GM23338 (cell line): ENCODE data around the gene GDF11.

Source experiments
- CREB1 ChIP-seq: fragments of 250-450 bp; sonication (Bioruptor Pico); IDR thresholded peaks from 2 replicates; pipeline ENCODE4 v1.5.0; 2020; ENCODE audit warnings: low read depth, mild to moderate bottlenecking, moderate library complexity
- EZH2 ChIP-seq: fragments of 200-600 bp; sonication (generic); IDR thresholded peaks from one replicate; pipeline ENCODE4 v1.8.0; 2017; ENCODE audit warnings: antibody characterized with exemption, mild to moderate bottlenecking, low read depth; ENCODE audit not compliant: unreplicated experiment
- JUNB ChIP-seq: IDR thresholded peaks from one replicate; pipeline ENCODE4 v1.6.1; 2016; ENCODE audit warnings: antibody characterized with exemption; ENCODE audit not compliant: unreplicated experiment
- NANOG ChIP-seq: IDR thresholded peaks from 2 replicates; pipeline ENCODE4 v1.6.1; 2016; ENCODE audit warnings: antibody characterized with exemption, borderline replicate concordance
- POLR2AphosphoS5 ChIP-seq: IDR thresholded peaks from 2 replicates; pipeline ENCODE4 v1.6.1; 2016; ENCODE audit warnings: antibody characterized with exemption, low read depth
- STAT1 ChIP-seq: IDR thresholded peaks from one replicate; pipeline ENCODE4 v1.6.1; 2016; ENCODE audit warnings: antibody characterized with exemption; ENCODE audit not compliant: unreplicated experiment
- TF ChIP-seq, protein P1 (sequence below), 2 experiments: fragments of 200-600 bp in 1 of 2; sonication (generic) in 1 of 2; conservative IDR thresholded peaks; 2 replicates each; pipeline versions ENCODE4 v1.5.1 to v1.6.1; 2016 to 2017; ENCODE audit warnings: antibody characterized with exemption in 2 of 2, low read depth in 2 of 2, mild to moderate bottlenecking in 2 of 2, moderate library complexity in 1 of 2
- TF ChIP-seq, protein P2 (sequence below): IDR thresholded peaks from 2 replicates; pipeline ENCODE4 v1.6.1; 2016; ENCODE audit warnings: antibody characterized with exemption
- TF ChIP-seq, protein P3 (sequence below): IDR thresholded peaks from one replicate; pipeline ENCODE4 v1.6.1; 2018; ENCODE audit warnings: antibody characterized with exemption; ENCODE audit not compliant: unreplicated experiment

DNA sequence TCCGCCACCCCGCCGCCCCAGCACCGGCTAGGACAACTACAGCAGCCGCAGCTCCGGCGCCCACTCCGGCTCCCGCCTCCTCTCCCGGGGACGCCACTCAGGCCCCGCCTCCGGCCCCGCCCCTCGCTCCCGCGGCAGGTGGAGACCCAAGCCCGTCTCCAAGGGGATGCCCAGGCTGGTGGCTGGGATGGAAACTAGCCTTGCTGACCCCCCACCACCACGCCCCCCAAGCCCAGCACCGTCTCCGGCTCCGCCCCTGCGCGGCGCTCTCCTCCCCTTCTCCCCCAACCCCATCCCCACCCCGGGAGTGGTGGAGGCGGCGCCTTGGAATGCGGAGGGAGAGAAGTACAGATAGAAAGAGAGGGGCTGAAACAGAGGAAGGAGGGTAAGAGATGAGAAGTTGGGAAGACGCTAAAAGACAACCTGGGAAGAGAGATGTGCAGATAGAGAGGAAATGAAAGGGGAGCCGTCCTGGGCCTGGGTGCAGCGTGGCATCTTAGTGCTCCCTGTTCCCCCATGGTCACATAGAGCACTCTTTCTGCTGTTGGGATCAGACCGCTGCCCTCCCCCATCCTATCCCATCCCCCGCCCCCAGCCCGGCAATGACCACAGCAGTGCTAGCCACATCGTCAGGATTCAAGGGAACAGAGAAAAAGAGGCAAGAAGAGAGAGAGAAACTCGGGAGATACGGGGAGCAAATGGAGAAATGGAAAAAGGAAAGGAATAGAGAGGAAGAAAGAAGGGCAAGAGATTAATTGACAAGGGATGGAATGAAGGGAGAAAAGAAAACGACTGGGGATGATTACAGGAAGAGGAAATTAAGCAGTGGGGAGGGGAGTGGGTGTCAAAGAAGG lies 34.9 kb upstream of the GDF11 start, which contains the start of gene ITGA7:
- TF ChIP-seq, protein P1, sequence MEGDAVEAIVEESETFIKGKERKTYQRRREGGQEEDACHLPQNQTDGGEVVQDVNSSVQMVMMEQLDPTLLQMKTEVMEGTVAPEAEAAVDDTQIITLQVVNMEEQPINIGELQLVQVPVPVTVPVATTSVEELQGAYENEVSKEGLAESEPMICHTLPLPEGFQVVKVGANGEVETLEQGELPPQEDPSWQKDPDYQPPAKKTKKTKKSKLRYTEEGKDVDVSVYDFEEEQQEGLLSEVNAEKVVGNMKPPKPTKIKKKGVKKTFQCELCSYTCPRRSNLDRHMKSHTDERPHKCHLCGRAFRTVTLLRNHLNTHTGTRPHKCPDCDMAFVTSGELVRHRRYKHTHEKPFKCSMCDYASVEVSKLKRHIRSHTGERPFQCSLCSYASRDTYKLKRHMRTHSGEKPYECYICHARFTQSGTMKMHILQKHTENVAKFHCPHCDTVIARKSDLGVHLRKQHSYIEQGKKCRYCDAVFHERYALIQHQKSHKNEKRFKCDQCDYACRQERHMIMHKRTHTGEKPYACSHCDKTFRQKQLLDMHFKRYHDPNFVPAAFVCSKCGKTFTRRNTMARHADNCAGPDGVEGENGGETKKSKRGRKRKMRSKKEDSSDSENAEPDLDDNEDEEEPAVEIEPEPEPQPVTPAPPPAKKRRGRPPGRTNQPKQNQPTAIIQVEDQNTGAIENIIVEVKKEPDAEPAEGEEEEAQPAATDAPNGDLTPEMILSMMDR (conservative IDR thresholded peaks at IDR 0.05; ENCODE audit: low read depth in 2 of 2) = no peak
- TF ChIP-seq POLR2AphosphoS5 (peak; percentile 60; the same call in 1 of the 2 replicates), JUNB (no peak), EZH2 (no peak), CREB1 (CRISPR knock-in tag) (no peak), STAT1 (no peak), NANOG (no peak)
- TF ChIP-seq, protein P2, sequence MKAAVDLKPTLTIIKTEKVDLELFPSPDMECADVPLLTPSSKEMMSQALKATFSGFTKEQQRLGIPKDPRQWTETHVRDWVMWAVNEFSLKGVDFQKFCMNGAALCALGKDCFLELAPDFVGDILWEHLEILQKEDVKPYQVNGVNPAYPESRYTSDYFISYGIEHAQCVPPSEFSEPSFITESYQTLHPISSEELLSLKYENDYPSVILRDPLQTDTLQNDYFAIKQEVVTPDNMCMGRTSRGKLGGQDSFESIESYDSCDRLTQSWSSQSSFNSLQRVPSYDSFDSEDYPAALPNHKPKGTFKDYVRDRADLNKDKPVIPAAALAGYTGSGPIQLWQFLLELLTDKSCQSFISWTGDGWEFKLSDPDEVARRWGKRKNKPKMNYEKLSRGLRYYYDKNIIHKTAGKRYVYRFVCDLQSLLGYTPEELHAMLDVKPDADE = no peak
- TF ChIP-seq, protein P3, sequence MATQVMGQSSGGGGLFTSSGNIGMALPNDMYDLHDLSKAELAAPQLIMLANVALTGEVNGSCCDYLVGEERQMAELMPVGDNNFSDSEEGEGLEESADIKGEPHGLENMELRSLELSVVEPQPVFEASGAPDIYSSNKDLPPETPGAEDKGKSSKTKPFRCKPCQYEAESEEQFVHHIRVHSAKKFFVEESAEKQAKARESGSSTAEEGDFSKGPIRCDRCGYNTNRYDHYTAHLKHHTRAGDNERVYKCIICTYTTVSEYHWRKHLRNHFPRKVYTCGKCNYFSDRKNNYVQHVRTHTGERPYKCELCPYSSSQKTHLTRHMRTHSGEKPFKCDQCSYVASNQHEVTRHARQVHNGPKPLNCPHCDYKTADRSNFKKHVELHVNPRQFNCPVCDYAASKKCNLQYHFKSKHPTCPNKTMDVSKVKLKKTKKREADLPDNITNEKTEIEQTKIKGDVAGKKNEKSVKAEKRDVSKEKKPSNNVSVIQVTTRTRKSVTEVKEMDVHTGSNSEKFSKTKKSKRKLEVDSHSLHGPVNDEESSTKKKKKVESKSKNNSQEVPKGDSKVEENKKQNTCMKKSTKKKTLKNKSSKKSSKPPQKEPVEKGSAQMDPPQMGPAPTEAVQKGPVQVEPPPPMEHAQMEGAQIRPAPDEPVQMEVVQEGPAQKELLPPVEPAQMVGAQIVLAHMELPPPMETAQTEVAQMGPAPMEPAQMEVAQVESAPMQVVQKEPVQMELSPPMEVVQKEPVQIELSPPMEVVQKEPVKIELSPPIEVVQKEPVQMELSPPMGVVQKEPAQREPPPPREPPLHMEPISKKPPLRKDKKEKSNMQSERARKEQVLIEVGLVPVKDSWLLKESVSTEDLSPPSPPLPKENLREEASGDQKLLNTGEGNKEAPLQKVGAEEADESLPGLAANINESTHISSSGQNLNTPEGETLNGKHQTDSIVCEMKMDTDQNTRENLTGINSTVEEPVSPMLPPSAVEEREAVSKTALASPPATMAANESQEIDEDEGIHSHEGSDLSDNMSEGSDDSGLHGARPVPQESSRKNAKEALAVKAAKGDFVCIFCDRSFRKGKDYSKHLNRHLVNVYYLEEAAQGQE = no peak
